GM18508 (cell line): ENCODE measurements around the gene RORB.
A peak's percentile ranks its signal among the peaks of the same experiment; 100 is the strongest.
"Not testable (repeated sequence)": the region's sequence is repeated elsewhere in the genome, so short reads cannot be mapped to it uniquely, and the experiment has no call there.

ENCODE experiments used
- ATAC-seq: cut with Tn5 transposase; IDR thresholded peaks from one replicate; pipeline ENCODE4 v1.9.1; 2021; ENCODE audit warnings: moderate number of reproducible peaks; ENCODE audit not compliant: insufficient read depth, unreplicated experiment

The RORB gene

GRCh38 chr9:74512416-74512815 is 15.3 kb downstream of the RORB start:
- ATAC-seq = no peak

DNA sequence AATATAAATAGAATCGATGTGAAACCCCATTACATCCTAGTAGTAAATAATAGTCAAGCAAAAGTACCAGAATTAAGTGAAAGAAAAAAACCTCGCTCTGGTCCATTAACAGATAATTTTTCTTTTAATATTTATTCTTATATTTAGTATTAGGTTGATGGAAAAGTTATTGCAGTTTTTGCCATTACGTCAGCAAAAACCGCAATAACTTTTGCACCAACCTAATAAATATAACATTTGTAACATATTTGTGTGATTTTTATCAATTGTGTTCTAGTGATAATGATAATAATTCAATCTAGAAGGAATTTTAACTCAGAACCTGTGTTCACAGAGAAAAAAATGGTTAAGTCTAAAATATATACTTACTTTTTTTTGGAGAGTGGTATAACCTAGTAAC is 16.1 kb downstream of the RORB start:
- no peak for ATAC-seq

DNA sequence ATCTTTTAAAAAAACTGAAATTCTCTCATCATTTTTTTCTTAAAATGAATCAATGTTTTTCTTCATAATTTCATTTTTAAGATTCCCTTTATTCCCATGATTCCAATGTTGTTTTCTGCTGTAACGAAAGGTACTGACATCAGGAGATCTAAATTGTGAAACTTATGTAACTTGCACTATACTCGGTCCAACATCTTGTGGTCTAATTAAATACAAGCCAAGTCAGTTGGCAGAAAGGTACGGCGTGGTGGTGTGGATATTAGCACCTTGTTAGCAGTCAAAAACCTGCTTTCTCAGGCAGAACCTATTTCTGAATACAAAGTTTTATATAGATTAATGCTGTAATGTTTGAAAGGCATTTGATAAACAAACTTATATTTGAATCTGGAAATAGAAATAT is 20.1 kb downstream of the RORB start:
- ATAC-seq = no peak

GRCh38 chr9:74519419-74519818 is 22.3 kb downstream of the RORB start:
- ATAC-seq = no peak

DNA sequence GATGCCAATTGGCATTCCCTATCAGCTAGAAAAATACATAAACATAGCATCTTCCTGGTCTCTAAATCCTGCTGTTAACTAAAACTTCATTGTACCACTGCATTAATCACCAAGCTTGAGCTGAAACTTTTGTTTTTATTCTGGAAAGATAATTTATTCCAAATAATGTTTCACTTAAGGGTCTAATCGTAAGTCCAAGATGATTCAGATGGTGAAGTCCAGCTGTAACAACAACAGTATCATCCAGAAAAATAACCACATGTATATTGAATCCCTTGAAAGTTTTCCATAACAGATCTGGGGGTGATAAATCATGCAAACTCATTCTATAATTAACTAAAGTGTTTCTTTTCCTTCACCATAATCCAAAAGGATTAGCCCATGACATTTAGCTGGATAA is 23.9 kb downstream of the RORB start:
- no peak for ATAC-seq

DNA sequence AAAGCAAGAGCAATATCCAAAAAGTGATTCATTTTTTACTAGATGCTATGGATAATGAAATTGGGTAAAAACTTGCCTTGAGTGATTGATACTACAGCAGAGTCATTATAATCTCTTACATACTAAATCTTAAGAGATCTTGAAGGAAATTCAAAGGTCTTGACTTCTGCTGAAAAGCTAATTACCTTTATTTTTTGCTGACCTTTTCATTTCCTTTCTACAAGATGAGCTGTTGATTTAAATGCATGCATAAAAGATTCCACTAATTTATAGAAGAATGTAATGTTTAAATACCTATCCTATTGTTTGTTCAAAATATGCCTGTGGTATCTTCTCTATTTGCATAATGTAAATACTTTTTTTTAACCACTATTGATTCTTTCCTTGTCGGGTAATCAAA is 27.2 kb downstream of the RORB start:
- ATAC-seq = no peak

- ATAC-seq = no peak
These were observed 29.1 kb downstream of the RORB start for GRCh38 chr9:74526215-74526614.

GRCh38 chr9:74527718-74528117 is 30.6 kb downstream of the RORB start:
- no peak for ATAC-seq

GRCh38 chr9:74528207-74528606 is 31.1 kb downstream of the RORB start:
- ATAC-seq = no peak

DNA sequence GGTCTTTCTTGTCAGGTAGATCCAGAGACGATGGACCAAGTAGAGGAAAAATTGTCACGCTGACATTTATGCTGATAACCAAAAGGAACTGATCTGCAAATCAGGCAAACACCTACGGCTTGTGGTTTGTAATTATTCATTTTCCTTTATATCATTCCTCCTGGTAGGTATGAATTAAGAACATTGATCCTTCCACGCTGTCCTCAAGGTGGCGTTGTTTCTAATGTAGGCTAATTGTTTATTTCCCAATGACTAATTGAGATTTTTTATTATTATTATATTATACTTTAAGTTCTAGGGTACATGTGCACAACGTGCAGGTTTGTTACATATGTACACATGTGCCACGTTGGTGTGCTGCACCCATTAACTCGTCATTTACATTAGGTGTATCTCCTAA is 33.3 kb downstream of the RORB start:
- not testable (repeated sequence) for ATAC-seq

GRCh38 chr9:74533253-74533652 is 36.1 kb downstream of the RORB start:
- no peak for ATAC-seq

DNA sequence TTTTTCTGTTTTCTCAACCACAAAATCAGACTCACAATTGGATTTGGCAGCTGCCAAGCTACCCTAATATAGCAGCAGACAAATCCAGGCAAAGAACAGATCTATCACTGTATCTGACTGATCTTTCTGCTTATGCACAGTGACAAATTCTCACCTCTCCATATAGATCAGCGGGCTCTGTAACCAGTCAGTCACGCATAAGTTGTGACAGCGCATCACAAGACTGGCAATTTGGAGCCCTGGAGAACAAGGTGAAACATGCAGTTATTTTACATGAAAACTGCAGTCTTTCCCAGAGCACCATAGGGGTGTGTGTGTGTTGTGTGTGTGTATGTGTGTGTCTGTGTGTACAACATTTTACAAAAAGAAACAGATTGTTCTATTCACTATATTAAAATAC is 37.7 kb downstream of the RORB start:
- ATAC-seq = no peak

GRCh38 chr9:74543145-74543544 is 46.0 kb downstream of the RORB start:
- no peak for ATAC-seq

- ATAC-seq = no peak
These were observed 54.1 kb downstream of the RORB start for GRCh38 chr9:74551266-74551665.

DNA sequence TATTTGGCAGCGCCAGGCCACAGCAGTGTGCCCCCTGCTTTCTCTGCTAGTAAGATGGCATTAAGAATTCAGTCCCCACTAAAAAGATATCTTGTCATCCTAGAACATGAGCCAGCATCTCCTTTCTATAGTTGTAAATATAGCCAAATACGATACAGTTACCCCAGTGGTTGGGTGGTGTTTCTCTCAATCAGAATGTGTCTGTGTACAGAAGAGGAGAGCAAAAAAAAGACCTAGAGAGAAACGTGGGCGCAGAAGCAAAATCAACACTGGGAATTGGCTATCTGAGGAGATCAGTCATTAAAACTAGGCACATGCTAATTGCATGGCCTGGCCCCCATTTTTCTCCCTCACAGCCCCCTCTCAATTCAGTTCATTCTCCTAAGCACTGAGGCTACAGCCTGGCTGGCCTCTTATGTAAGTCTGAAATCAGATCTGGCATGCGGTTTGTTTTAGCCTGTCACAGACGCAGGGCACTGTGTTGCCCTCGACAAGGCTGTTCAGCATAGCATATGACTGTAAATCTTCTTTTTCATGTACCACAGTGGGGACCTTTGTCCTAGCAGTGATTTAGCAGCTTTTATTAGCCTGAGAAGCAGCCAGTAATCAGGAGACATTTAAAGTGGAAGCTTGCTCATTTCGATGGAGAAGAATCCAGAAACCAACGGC is 57.8 kb downstream of the RORB start:
- no peak for ATAC-seq

- no peak for ATAC-seq
These were observed 58.4 kb downstream of the RORB start for GRCh38 chr9:74555565-74555964.

DNA sequence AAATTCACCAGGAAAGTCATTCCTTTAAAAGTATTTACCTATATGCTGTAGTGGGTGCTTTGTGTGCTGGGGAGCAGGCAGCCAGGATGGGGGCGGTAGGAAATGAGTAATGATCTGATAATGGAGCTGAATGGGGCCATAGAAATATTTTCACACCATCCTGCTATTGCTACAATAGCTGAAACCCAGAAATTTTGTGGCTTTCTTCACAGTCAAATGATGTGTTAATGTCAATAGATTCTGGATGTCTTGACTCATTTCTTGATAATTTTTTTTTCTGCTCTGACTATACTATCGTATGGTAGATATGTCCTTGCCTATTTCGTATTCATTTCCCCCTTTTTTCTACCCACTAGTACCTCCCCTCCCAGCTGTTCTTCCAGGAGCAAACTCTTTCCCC is 59.5 kb downstream of the RORB start:
- ATAC-seq = peak; percentile 93

GRCh38 chr9:74557571-74557970 is 60.4 kb downstream of the RORB start:
- ATAC-seq = no peak

DNA sequence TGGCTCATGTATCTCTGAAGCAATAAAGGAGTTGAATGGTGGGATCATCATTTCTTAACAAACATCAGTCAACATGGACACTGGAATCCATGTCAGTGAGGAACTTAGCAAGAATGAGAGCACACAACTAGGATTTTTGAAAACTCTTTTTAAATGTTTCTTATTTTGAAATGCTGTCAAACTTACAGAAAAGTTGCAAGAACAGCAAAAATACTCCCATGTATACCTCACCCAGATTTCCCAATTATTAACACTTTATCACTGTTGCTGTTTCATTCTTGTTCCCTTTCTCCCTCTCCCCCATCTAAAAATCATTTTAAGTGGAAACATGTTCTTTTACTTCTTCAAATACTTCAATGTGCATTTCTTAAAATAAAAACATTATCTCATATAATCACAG is 65.5 kb downstream of the RORB start:
- ATAC-seq = no peak

DNA sequence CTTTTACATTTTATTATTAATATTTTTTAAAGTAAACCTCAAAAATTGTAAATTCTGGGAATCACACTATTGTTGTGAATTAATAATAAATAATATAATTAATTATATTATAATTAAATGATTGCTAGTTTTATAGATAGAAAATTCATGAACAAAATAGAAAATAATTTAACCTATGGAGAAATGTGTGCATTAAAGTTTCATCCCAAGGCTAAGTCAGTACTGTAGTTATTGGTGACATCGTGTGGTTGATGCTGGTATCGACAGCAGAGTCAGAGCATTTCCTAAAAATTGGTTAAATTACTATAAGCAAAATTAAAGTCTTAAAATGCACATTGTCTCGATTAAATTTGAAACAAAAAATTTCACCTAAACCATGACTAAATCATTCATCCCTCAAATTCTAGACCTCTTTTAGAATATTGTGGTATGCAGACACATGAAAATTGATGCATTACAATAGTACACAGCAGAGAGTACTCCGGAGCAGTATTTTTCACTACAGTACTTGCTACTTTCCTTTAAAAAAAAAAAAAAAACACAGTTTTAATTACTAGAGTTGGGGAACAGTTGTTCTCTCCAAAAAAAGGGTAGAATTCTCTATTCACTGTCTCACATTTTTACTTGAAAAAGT is 73.9 kb downstream of the RORB start:
- peak; percentile 78 for ATAC-seq

- no peak for ATAC-seq
These were observed 76.6 kb downstream of the RORB start for GRCh38 chr9:74573640-74574191.

DNA sequence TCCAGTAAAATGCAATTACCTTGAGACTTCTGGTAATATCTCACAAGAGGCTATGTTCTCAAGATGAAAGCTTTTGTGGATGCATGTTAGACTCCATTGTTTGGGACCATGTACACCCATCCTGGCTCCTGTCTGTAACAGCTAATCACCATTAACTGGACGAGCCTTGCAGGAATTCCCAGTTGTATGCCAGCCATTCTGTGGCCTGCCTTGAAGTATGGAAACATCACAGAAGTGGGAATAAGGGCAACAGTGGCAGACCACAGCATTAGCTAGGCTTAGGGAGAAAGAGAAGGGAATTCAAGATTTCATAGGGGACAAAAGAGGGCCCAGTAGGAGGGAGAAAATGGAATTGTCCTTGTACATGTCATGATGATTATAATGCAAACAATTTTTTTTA is 79.0 kb downstream of the RORB start:
- no peak for ATAC-seq
